ENCODE measurements around the gene FAXDC2. TPM values are rescaled to one million over a fixed set of nuclear protein-coding genes. Genes with fewer than 3 reads are reported as not detected.
A peak's percentile ranks its signal among the peaks of the same experiment; 100 is the strongest.

The FAXDC2 gene
- total and polyA plus RNA-seq, 2 donors (not counting 1 experiment from before 2014, with no cell fraction given): 11.9 to 20.6 TPM

DNA sequence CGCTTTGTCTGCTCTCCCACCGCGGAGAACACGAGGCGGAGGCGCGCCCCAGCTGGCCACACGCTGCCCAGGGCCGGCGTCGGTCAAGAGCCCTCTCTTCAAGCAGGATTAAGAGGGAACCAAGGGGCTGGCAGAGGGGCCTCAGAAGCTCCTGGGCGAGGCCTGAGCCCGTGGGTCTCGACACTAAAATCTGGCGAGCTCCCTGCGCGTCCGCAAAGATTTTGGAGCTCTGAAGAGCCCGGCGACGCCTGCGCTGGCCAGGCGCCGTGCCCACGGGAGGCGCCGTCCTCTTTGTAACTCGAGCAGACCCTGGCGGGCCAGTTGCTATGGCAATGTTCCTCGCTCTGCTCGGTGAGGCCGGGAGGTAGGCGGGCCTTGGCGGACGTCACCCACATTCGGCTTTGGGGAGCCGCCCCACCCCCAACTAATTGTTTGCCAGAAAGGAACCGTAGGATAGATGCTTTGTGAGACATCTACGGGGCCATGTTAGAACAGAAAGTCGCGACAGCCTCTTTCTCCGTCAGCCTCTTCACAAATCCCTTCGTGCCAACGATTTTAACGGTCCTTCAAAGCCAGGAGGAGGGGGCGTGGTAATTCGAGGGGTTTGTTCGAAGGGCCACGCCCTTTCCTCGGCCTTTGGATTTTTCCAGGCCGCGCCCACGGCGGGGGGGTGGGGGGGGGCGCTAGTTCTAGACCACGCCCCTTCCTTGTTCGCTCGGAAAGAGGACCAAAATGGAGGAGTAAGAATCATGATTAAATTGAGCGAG, 7.3 kb upstream of the FAXDC2 start:
- Histone ChIP-seq H3K4me1 (ENCODE audit: control insufficient read depth, extremely low read depth, insufficient read depth, low read length) (peaks cover 7% of the 10 kb centered on the region), H3K36me3 (ENCODE audit: control insufficient read depth, insufficient read depth, low read length) (no peaks in the 10 kb centered on the region), H3K27me3 (ENCODE audit: control insufficient read depth, insufficient read depth, low read length) (no peaks in the 10 kb centered on the region), H3K27ac (ENCODE audit: insufficient read depth, low read length) (peak overlapping the region; percentile 89), H3K9me3 (ENCODE audit: control insufficient read depth, insufficient read depth, low read depth, low read length) (no peaks in the 10 kb centered on the region), H3K4me2 (ENCODE audit: extremely low read depth, insufficient read depth, low read length) (peak overlapping the region; percentile 99), H3K9ac (ENCODE audit: insufficient read depth, low read length) (peak overlapping the region; percentile 93), H3K79me2 (ENCODE audit: control insufficient read depth, insufficient read depth, low read length) (peaks cover 40% of the 10 kb centered on the region), H3K4me3 (replicated peaks in 1 of 4; ENCODE audit: control extremely low read depth in 1 of 4, insufficient read depth in 1 of 4, low read depth in 3 of 4, low read length in 4 of 4) (peak overlapping the region; percentile 71 to 99 (median 83)), H2AFZ (ENCODE audit: low read length) (peak overlapping the region; percentile 89), H4K20me1 (ENCODE audit: control insufficient read depth, extremely low read depth, insufficient read depth, low read length) (no peaks in the 10 kb centered on the region)
- peak; percentile 97 to 98 for DNase-seq (ENCODE audit: low read depth in 2 of 2)
- TF ChIP-seq, protein P1, sequence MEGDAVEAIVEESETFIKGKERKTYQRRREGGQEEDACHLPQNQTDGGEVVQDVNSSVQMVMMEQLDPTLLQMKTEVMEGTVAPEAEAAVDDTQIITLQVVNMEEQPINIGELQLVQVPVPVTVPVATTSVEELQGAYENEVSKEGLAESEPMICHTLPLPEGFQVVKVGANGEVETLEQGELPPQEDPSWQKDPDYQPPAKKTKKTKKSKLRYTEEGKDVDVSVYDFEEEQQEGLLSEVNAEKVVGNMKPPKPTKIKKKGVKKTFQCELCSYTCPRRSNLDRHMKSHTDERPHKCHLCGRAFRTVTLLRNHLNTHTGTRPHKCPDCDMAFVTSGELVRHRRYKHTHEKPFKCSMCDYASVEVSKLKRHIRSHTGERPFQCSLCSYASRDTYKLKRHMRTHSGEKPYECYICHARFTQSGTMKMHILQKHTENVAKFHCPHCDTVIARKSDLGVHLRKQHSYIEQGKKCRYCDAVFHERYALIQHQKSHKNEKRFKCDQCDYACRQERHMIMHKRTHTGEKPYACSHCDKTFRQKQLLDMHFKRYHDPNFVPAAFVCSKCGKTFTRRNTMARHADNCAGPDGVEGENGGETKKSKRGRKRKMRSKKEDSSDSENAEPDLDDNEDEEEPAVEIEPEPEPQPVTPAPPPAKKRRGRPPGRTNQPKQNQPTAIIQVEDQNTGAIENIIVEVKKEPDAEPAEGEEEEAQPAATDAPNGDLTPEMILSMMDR (conservative IDR thresholded peaks at IDR 0.05 in 1 of 2, IDR thresholded peaks at IDR 0.05 in 1 of 2; ENCODE audit: low read depth in 1 of 2, low read length in 2 of 2): no peak
- no peak for TF ChIP-seq EZH2 (IDR thresholded peaks at IDR 0.05; ENCODE audit: low read length, missing control alignments)

GRCh38 chr5:154851351-154851750, 948 bp upstream of the FAXDC2 start:
- Histone ChIP-seq H3K4me2 (ENCODE audit: extremely low read depth, insufficient read depth, low read length) (no peak overlapping the region), H3K4me1 (ENCODE audit: control insufficient read depth, extremely low read depth, insufficient read depth, low read length) (peaks cover 4% of the 10 kb centered on the region), H3K36me3 (ENCODE audit: control insufficient read depth, insufficient read depth, low read length) (no peaks in the 10 kb centered on the region), H3K27me3 (ENCODE audit: control insufficient read depth, insufficient read depth, low read length) (no peaks in the 10 kb centered on the region), H3K9me3 (ENCODE audit: control insufficient read depth, insufficient read depth, low read depth, low read length) (no peaks in the 10 kb centered on the region), H3K9ac (ENCODE audit: insufficient read depth, low read length) (no peak overlapping the region), H3K79me2 (ENCODE audit: control insufficient read depth, insufficient read depth, low read length) (no peaks in the 10 kb centered on the region), H3K4me3 (replicated peaks in 1 of 4; ENCODE audit: control extremely low read depth in 1 of 4, insufficient read depth in 1 of 4, low read depth in 3 of 4, low read length in 4 of 4) (no peak overlapping the region), H3K27ac (ENCODE audit: insufficient read depth, low read length) (no peak overlapping the region), H2AFZ (ENCODE audit: low read length) (no peak overlapping the region), H4K20me1 (ENCODE audit: control insufficient read depth, extremely low read depth, insufficient read depth, low read length) (no peaks in the 10 kb centered on the region)
- TF ChIP-seq, protein P1 (conservative IDR thresholded peaks at IDR 0.05 in 1 of 2, IDR thresholded peaks at IDR 0.05 in 1 of 2; ENCODE audit: low read depth in 1 of 2, low read length in 2 of 2): no peak
- no peak for TF ChIP-seq EZH2 (IDR thresholded peaks at IDR 0.05; ENCODE audit: low read length, missing control alignments)
- no peak for DNase-seq (ENCODE audit: low read depth in 2 of 2)

DNA sequence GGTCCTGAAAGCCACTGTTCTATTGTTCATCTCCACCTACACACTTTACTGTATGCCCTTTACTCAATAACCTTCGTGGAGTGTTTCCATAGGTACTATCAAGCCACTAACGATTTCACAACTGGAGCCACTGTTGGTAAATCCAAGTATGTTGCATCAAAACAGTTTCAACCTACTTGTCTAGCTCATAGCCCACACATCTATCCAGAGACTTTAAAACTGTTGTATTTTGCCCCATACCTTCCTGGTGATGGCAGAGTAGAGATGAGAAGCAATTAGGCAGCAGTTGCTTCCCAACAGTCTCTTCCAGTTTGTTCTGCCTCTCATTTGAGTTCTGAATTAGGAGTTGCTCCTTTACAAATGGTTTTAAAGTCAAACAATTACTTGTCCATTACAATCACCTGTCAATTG, 607 bp downstream of the FAXDC2 start:
- H3K27ac ChIP-seq (ENCODE audit: insufficient read depth, low read length): no peak overlapping the region

More for the DNA sequence above, 607 bp downstream of the FAXDC2 start:
- Histone ChIP-seq H3K79me2 (ENCODE audit: control insufficient read depth, insufficient read depth, low read length) (no peaks in the 10 kb centered on the region), H3K4me1 (ENCODE audit: control insufficient read depth, extremely low read depth, insufficient read depth, low read length) (peaks cover 4% of the 10 kb centered on the region), H3K27me3 (ENCODE audit: control insufficient read depth, insufficient read depth, low read length) (no peaks in the 10 kb centered on the region), H3K9me3 (ENCODE audit: control insufficient read depth, insufficient read depth, low read depth, low read length) (no peaks in the 10 kb centered on the region), H2AFZ (ENCODE audit: low read length) (peak overlapping the region; percentile 59), H3K36me3 (ENCODE audit: control insufficient read depth, insufficient read depth, low read length) (no peaks in the 10 kb centered on the region), H3K4me2 (ENCODE audit: extremely low read depth, insufficient read depth, low read length) (peak overlapping the region; percentile 82), H4K20me1 (ENCODE audit: control insufficient read depth, extremely low read depth, insufficient read depth, low read length) (no peaks in the 10 kb centered on the region), H3K9ac (ENCODE audit: insufficient read depth, low read length) (no peak overlapping the region), H3K4me3 (replicated peaks in 1 of 4; ENCODE audit: control extremely low read depth in 1 of 4, insufficient read depth in 1 of 4, low read depth in 3 of 4, low read length in 4 of 4) (peak overlapping the region; percentile 41 to 89 (median 68))
- peak; percentile 33 to 36 for DNase-seq (ENCODE audit: low read depth in 2 of 2)
- no peak for TF ChIP-seq EZH2 (IDR thresholded peaks at IDR 0.05; ENCODE audit: low read length, missing control alignments)
- TF ChIP-seq, protein P1 (conservative IDR thresholded peaks at IDR 0.05 in 1 of 2, IDR thresholded peaks at IDR 0.05 in 1 of 2; ENCODE audit: low read depth in 1 of 2, low read length in 2 of 2): peak in 1 of 2 donors; percentile 18

Measured in fibroblast of lung (primary cell).